ENCODE measurements around the gene SORCS2.

GRCh38 chr4:7223541-7223940 is 31.2 kb downstream of the SORCS2 start:
- no peak for TF ChIP-seq CTCF (IDR thresholded peaks at IDR 0.05)
- TF ChIP-seq POLR2A (IDR thresholded peaks at IDR 0.05) = no peak
- no peak for TF ChIP-seq POLR2AphosphoS5 (IDR thresholded peaks at IDR 0.05)
- TF ChIP-seq EP300 (IDR thresholded peaks at IDR 0.05) = no peak
